Measurements from ENCODE around the gene ERVMER34-1.

DNA sequence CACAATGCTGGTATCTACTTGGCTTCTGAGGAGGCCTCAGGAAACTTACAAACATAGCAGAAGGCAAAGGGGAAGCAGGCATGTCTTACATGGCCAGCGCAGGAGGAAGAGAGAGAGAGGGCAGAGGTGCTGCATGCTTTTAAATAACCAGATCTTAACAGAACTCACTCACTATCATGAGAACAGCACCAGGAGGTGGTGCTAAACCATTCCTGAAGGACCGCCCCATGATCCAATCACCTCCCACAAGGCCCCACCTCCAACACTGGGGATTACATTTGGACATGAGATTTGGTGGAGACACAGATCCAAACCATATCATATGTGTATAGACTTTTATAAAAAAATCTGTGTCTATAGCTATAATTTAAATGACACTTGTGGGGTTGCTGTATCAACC is 48.6 kb upstream of the ERVMER34-1 start:
- TF ChIP-seq EZH2 (IDR thresholded peaks at IDR 0.05; ENCODE audit: borderline replicate concordance, low read depth, low read length, severe bottlenecking): no peak
- no peak for TF ChIP-seq POLR2AphosphoS5 (IDR thresholded peaks at IDR 0.05; ENCODE audit: insufficient read depth, low read depth, low read length)

Measured in endothelial cell of umbilical vein (primary cell).